CD4-positive, alpha-beta T cell treated with Interleukin-15 for 4 hours (primary cell): Measurements from ENCODE around the gene OR4C13.
"Not testable (repeated sequence)": the region's sequence is repeated elsewhere in the genome, so short reads cannot be mapped to it uniquely, and the experiment has no call there.

Experiments used
- DNase-seq: peaks from one replicate; pipeline ENCODE4 v3.0.0-alpha.2; 2020; ENCODE audit warnings: low spot score

OR4C13 gene

DNA sequence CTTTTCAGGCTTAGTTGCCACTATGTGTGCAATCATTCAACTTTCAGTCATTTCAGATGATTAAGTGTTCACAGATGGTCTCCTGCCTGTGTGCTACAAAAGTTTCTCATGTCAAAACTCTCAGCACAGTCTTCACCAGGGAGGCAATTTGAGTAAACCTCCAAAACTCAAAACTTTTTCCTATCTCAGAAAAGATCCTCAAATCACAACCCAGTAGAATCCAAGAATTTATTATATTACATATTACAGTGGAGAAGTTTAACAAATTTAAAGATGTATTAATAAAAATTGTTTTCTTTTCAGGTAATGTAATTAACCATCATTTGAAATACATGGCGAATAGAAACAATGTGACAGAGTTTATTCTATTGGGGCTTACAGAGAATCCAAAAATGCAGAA, at the start of gene OR4C13:
OR4C13 (plus strand) TSS at position 301 of the 400 bp plus-strand sequence; CDS start at position 333, 32 bp downstream.
- DNase-seq = no peak

- not testable (repeated sequence) for DNase-seq
These were observed 40.7 kb upstream of the OR4C13 start for GRCh38 chr11:49911516-49911915.

DNA sequence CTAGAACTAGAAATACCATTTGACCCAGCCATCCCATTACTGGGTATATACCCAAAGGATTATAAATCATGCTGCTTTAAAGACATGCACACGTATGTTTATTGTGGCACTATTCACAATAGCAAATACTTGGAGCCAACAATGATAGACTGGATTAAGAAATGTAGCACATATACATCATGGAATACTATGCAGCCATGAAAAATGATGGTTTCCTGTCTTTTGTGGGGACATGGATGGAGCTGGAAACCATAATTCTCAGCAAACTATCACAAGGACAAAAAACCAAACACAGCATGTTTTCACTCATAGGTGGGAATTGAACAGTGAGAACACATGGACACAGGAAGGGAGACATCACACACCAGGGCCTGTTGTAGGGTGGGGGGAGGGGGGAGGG, 3.5 kb upstream of the OR4C13 start:
- not testable (repeated sequence) for DNase-seq

- not testable (repeated sequence) for DNase-seq
These were observed 21.2 kb downstream of the OR4C13 start for GRCh38 chr11:49973439-49973838.

- DNase-seq = not testable (repeated sequence)
These were observed 30.2 kb downstream of the OR4C13 start, which contains the start of gene OR4C12 for GRCh38 chr11:49982435-49982834. Gene OR4C12, minus strand, starts transcription at chr11:49982535. Its CDS starts 34 bp downstream, at chr11:49982501.

- DNase-seq = peak; percentile 13
These were observed 43.4 kb downstream of the OR4C13 start for GRCh38 chr11:49995565-49995964.
